H1 (cell line): ENCODE measurements around the gene GAS2. TPM values are rescaled to one million over a fixed set of nuclear protein-coding genes. Genes with fewer than 3 reads are reported as not detected.

Experiments used
- CTCF ChIA-PET: fragments of 300-600 bp; sonication (Branson Sonifier 250); formaldehyde crosslinking; loops from one replicate; lab custom pipeline; 2021; ENCODE audit not compliant: partially characterized antibody; lab: Charles Lee
- POLR2A ChIA-PET: fragments of 300-600 bp; sonication (Branson Sonifier 250); formaldehyde crosslinking; loops from one replicate; lab custom pipeline; 2021; ENCODE audit warnings: inconsistent platforms; ENCODE audit not compliant: partially characterized antibody; lab: Charles Lee
- DNase-seq, 2 experiments: peaks; one replicate each; pipeline versions ENCODE4 v3.0.0 to v3.0.0-alpha.2; 2010 to 2022; ENCODE audit warnings: low spot score in 2 of 2, low read depth in 1 of 2, mixed read lengths in 1 of 2
- FAIRE-seq: peaks from 2 replicates; lab custom pipeline; 2011; peaks lifted over from hg19 to GRCh38; lab: Jason Lieb, UNC
- H2AFZ ChIP-seq: 2 replicates; pipeline ENCODE4 v1.8.1; 2012; ENCODE audit warnings: low read length, inconsistent platforms
- H2AK5ac ChIP-seq: 2 replicates; pipeline ENCODE4 v1.6.1; 2013; ENCODE audit warnings: low read depth, low read length
- H2BK120ac ChIP-seq: replicated peaks from 2 replicates; pipeline ENCODE3; 2013; ENCODE audit warnings: low read depth, low read length, inconsistent platforms
- H2BK12ac ChIP-seq: 2 replicates; pipeline ENCODE4 v1.6.1; 2013; ENCODE audit warnings: low read depth, low read length
- H2BK15ac ChIP-seq: 2 replicates; pipeline ENCODE4 v1.6.1; 2013; ENCODE audit warnings: low read length
- H2BK20ac ChIP-seq: 2 replicates; pipeline ENCODE4 v1.6.1; 2013; ENCODE audit warnings: low read length
- H2BK5ac ChIP-seq: 2 replicates; pipeline ENCODE4 v1.6.1; 2013; ENCODE audit warnings: low read depth, low read length
- H3K14ac ChIP-seq: 2 replicates; pipeline ENCODE4 v1.6.1; 2013; ENCODE audit warnings: inconsistent platforms; ENCODE audit not compliant: insufficient read length
- H3K18ac ChIP-seq: 2 replicates; pipeline ENCODE4 v1.6.1; 2013; ENCODE audit warnings: low read length; ENCODE audit errors: extremely low read depth
- H3K23ac ChIP-seq: 2 replicates; pipeline ENCODE4 v1.6.1; 2013; ENCODE audit warnings: inconsistent platforms; ENCODE audit not compliant: insufficient read length
- H3K23me2 ChIP-seq: 2 replicates; pipeline ENCODE4 v1.6.1; 2013; ENCODE audit warnings: low read depth, low read length
- H3K27ac ChIP-seq: 2 replicates; pipeline ENCODE4 v1.6.1; 2011; ENCODE audit warnings: low read depth, low read length, inconsistent platforms
- H3K27me3 ChIP-seq, 4 experiments: replicated peaks in 1 of 4; 1 replicate in 1 of 4; 2 replicates in 3 of 4; pipeline versions ENCODE4 v1.6.1 to v1.8.1; 2011 to 2013; ENCODE audit warnings: low read length in 3 of 4, mild to moderate bottlenecking in 3 of 4, inconsistent platforms in 2 of 4, mixed read lengths in 2 of 4, moderate library complexity in 1 of 4; ENCODE audit not compliant: control insufficient read depth in 3 of 4, insufficient read depth in 3 of 4; ENCODE audit errors: extremely low read depth in 1 of 4
- H3K36me3 ChIP-seq, 4 experiments: 2 replicates each; pipeline versions ENCODE4 v1.6.1 to v1.8.1; 2011 to 2013; ENCODE audit warnings: mild to moderate bottlenecking in 4 of 4, low read length in 3 of 4, moderate library complexity in 2 of 4, control low read depth in 1 of 4, inconsistent platforms in 1 of 4; ENCODE audit not compliant: insufficient read depth in 4 of 4, control insufficient read depth in 2 of 4
- H3K4ac ChIP-seq: replicated peaks from 2 replicates; pipeline ENCODE3; 2013; ENCODE audit warnings: low read length, low read depth, mixed read lengths, inconsistent platforms; ENCODE audit not compliant: insufficient read length
- H3K4me1 ChIP-seq, 4 experiments: replicated peaks in 1 of 4; 1 replicate in 1 of 4; 2 replicates in 3 of 4; pipeline versions ENCODE4 v1.6.1 to v1.8.1; 2011 to 2013; ENCODE audit warnings: low read length in 3 of 4, inconsistent platforms in 2 of 4, mixed read lengths in 1 of 4; ENCODE audit not compliant: insufficient read depth in 4 of 4, control insufficient read depth in 3 of 4
- H3K4me2 ChIP-seq, 2 experiments: 2 replicates each; pipeline versions ENCODE4 v1.6.1 to v1.8.1; 2011 to 2013; ENCODE audit warnings: low read depth in 2 of 2, low read length in 2 of 2, control low read depth in 1 of 2, inconsistent platforms in 1 of 2, mild to moderate bottlenecking in 1 of 2; ENCODE audit not compliant: insufficient read depth in 1 of 2
- H3K4me3 ChIP-seq, 4 experiments: fragments of 200-600, 300-600 bp in 1 of 4; sonication (generic), shearing (Covaris generic), sonication (Bioruptor Twin) in 1 of 4; 2 replicates each; pipeline versions ENCODE4 v1.5.1 to v1.8.1; 2011 to 2016; ENCODE audit warnings: low read length in 4 of 4, low read depth in 3 of 4, control low read depth in 2 of 4, inconsistent platforms in 2 of 4, mild to moderate bottlenecking in 2 of 4, mixed read lengths in 1 of 4, moderate library complexity in 1 of 4; ENCODE audit not compliant: insufficient read depth in 2 of 4; ENCODE audit errors: extremely low read depth in 1 of 4
- H3K56ac ChIP-seq: replicated peaks from 2 replicates; pipeline ENCODE3; 2013; ENCODE audit warnings: low read depth, mild to moderate bottlenecking, mixed read lengths, low read length, inconsistent platforms; ENCODE audit not compliant: insufficient read length
- H3K79me1 ChIP-seq: 2 replicates; pipeline ENCODE4 v1.6.1; 2013; ENCODE audit warnings: low read depth, low read length, control low read depth
- H3K79me2 ChIP-seq, 2 experiments: 2 replicates each; pipeline versions ENCODE4 v1.6.1 to v1.8.1; 2012 to 2013; ENCODE audit warnings: low read length in 2 of 2, mild to moderate bottlenecking in 2 of 2, inconsistent platforms in 1 of 2; ENCODE audit not compliant: insufficient read depth in 2 of 2, control insufficient read depth in 1 of 2
- H3K9ac ChIP-seq, 4 experiments: replicated peaks in 1 of 4; 1 replicate in 1 of 4; 2 replicates in 3 of 4; pipeline versions ENCODE4 v1.6.1 to v1.8.1; 2011 to 2013; ENCODE audit warnings: low read depth in 3 of 4, low read length in 3 of 4, control low read depth in 2 of 4, mild to moderate bottlenecking in 2 of 4, moderate library complexity in 2 of 4, inconsistent platforms in 1 of 4; ENCODE audit errors: extremely low read depth in 1 of 4
- H3K9me3 ChIP-seq, 2 experiments: 2 replicates each; pipeline versions ENCODE4 v1.6.1 to v1.8.1; 2012 to 2013; ENCODE audit warnings: mild to moderate bottlenecking in 2 of 2, moderate library complexity in 2 of 2, control low read depth in 1 of 2, inconsistent platforms in 1 of 2, low read depth in 1 of 2, low read length in 1 of 2, mixed read lengths in 1 of 2; ENCODE audit not compliant: insufficient read depth in 2 of 2
- H4K20me1 ChIP-seq, 2 experiments: replicated peaks in 1 of 2; 2 replicates each; pipeline versions ENCODE3 to v1.8.1; 2011 to 2013; ENCODE audit warnings: inconsistent platforms in 2 of 2, low read length in 2 of 2, mild to moderate bottlenecking in 1 of 2; ENCODE audit not compliant: insufficient read depth in 2 of 2, control insufficient read depth in 1 of 2
- H4K5ac ChIP-seq: 2 replicates; pipeline ENCODE4 v1.6.1; 2013; ENCODE audit warnings: low read length, low read depth, mixed read lengths, inconsistent platforms; ENCODE audit not compliant: insufficient read length
- H4K8ac ChIP-seq: 2 replicates; pipeline ENCODE4 v1.8.0; 2013; ENCODE audit warnings: mild to moderate bottlenecking, moderate library complexity, low read length, inconsistent platforms; ENCODE audit not compliant: insufficient read depth; ENCODE audit errors: extremely low read depth
- H4K91ac ChIP-seq: replicated peaks from 2 replicates; pipeline ENCODE3; 2013; ENCODE audit warnings: low read length, mixed read lengths, inconsistent platforms; ENCODE audit not compliant: insufficient read length
- CBX8 ChIP-seq: fragments of 300-800, 300-1000 bp; sonication (generic); IDR thresholded peaks from 2 replicates; pipeline ENCODE4 v1.7.1; 2016; ENCODE audit warnings: low read depth, low read length, borderline replicate concordance
- NANOG ChIP-seq: IDR thresholded peaks from 2 replicates; pipeline ENCODE4 v1.6.1; 2011; ENCODE audit warnings: low read length, low read depth, mild to moderate bottlenecking, inconsistent platforms; ENCODE audit not compliant: insufficient read depth, poor library complexity, severe bottlenecking
- SP1 ChIP-seq: IDR thresholded peaks from 2 replicates; pipeline ENCODE4 v1.6.1; 2011; ENCODE audit warnings: low read depth, low read length
- WGBS, 2 experiments: shearing (Covaris generic) in 1 of 2; methylation state at CpG; one replicate each; pipeline versions ENCODE4 v1.1.6 to v1.1.7; 2013 to 2015; ENCODE audit warnings: low lambda C conversion rate in 2 of 2, mixed read lengths in 2 of 2, inconsistent platforms in 1 of 2, low coverage in 1 of 2, missing lambda C conversion rate in 1 of 2; ENCODE audit not compliant: insufficient replicate concordance in 2 of 2, insufficient coverage in 1 of 2, insufficient read length in 1 of 2; ENCODE audit errors: extremely low coverage in 1 of 2, missing lambda C conversion rate in 1 of 2; 5-methylcytosine and 5-hydroxymethylcytosine counted together
- polyA plus RNA-seq, 7 experiments: library from polyadenylated mRNA; depleted of rRNA in 3 of 7; stranded (reverse) in 5 of 7; unstranded in 2 of 7; fragments of >200 nt in 5 of 7; fragments of 200-250 nt in 2 of 7; gene quantifications; 1 replicate in 5 of 7; 2 replicates in 1 of 7; 4 replicates in 1 of 7; pipeline versions ENCODE4 v1.2.1 to v1.2.3, GENCODE V29; 2011 to 2013; ENCODE audit warnings: missing spikeins in 2 of 7, mixed read lengths in 2 of 7
- total RNA-seq: library from RNA; stranded (reverse); fragmentation: NEBNext Ultra II Directional; extraction: Animal tissue kit (Norgen Biotek cat#: 25700); gene quantifications from 2 replicates; pipeline ENCODE4 v1.2.1, GENCODE V29; 2021

Gene GAS2
- total and polyA plus RNA-seq, 2 of the 8 experiments (the other 6 are each of a cell fraction or from before 2014, with no cell fraction given), result 0.70 to 1.7 TPM

DNA sequence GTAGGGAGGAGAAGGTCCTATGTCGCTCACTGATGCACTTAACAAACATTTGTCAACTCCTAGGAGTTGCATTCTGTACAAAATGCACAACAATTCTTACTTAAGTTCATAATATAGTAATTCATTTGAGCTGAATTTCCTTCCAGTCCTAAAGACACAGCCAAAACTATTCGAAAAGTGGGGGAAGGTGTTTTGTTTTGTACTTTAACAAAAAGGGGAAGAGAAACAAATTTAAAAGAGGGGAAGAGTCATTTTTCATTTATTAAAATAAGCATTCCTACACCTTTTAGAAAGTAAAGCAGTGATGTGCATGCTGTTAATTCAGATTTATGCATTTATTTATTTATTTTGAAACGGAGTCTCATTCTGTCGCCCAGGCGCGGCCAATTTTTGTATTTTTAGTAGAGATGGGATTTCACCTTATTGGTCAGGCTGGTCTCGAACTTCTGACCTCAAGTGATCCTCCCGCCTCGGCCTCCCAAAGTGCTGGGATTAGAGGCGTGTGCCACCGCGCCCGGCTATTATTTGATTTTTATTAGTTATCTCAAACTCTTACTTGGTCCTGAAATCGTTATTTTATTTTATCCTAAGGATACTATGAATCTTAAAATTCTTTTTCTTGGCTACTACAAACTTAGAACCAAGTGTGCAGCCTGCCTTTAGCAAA, 39.7 kb upstream of the GAS2 start:
- Histone ChIP-seq H3K23me2 (no peaks in the 10 kb centered on the region; the same call in 1 of the 2 replicates), H3K79me2 (peaks cover 0 to 23% of the 10 kb centered on the region in 2 experiments; a peak in 3 of 4 replicates), H3K14ac (no peak overlapping the region), H3K9ac (no peak overlapping the region), H3K56ac (no peak overlapping the region), H4K8ac (no peak overlapping the region), H2AK5ac (no peak overlapping the region), H2BK120ac (no peak overlapping the region), H3K27me3 (no peaks in the 10 kb centered on the region), H2BK20ac (no peak overlapping the region), H3K36me3 (no peaks in the 10 kb centered on the region; a peak in 1 of 8 replicates), H3K27ac (no peak overlapping the region), H3K9me3 (no peaks in the 10 kb centered on the region), H3K4me2 (peak overlapping the region in 1 of 2 experiments; percentile 82; a peak in 1 of 4 replicates), H3K4ac (no peak overlapping the region), H2AFZ (no peak overlapping the region), H2BK5ac (no peak overlapping the region), H3K4me3 (peak overlapping the region in 2 of 4 experiments; percentile 86; a peak in 3 of 8 replicates), H4K5ac (no peak overlapping the region), H4K20me1 (no peaks in the 10 kb centered on the region), H3K23ac (no peak overlapping the region), H2BK12ac (no peak overlapping the region), H4K91ac (no peak overlapping the region), H3K18ac (no peak overlapping the region; the same call in 1 of the 2 replicates), H2BK15ac (no peak overlapping the region), H3K4me1 (peaks cover 0 to 4% (median 2%) of the 10 kb centered on the region in 4 experiments; a peak in 1 of 7 replicates), H3K79me1 (no peaks in the 10 kb centered on the region)
- FAIRE-seq, result no peak
- ChIA-PET POLR2A (interaction anchor here (0.6 to 1.7 kb wide), 6 partner anchors 30 to 283 kb away, joined by 3 to 7 read pairs (median 3); no protein-coding TSS in a partner anchor), CTCF (interaction anchor here (0.7 to 1.9 kb wide), 5 partner anchors 9 to 202 kb away, joined by 3 to 10 read pairs (median 4); no protein-coding TSS in a partner anchor)
- no peak for DNase-seq
- WGBS, 2 experiments, result 95% methylated on average over 14 of the region's 14 CpGs; no CpG with 5 or more reads in 1 of the 2 experiments
- TF ChIP-seq NANOG (no peak), SP1 (no peak), CBX8 (no peak)
